Prostate gland (tissue), 2 donors: ENCODE measurements around the gene COLEC12. TPM values are rescaled to one million over a fixed set of nuclear protein-coding genes. Genes with fewer than 3 reads are reported as not detected.

ENCODE experiments used
- DNase-seq: peaks from one replicate; pipeline ENCODE4 v3.0.0-alpha.2; 2019; ENCODE audit warnings: low spot score
- H3K27ac ChIP-seq, 2 donors: fragments of 200-600 bp; sonication (generic); 2 replicates each; pipeline ENCODE4 v1.5.1; 2017 to 2019
- H3K27me3 ChIP-seq: fragments of 200-600 bp; sonication (generic); replicated peaks from 2 replicates; pipeline ENCODE4 v1.5.1; 2019; ENCODE audit not compliant: insufficient read depth
- H3K36me3 ChIP-seq, 2 donors: fragments of 200-600 bp; sonication (generic); 1 replicate in 1 of 2; 2 replicates in 1 of 2; pipeline versions ENCODE4 v1.5.1 to v1.8.1; 2017 to 2019
- H3K4me1 ChIP-seq: fragments of 200-600 bp; sonication (generic); replicated peaks from 2 replicates; pipeline ENCODE4 v1.5.1; 2019
- H3K4me3 ChIP-seq, 2 donors: fragments of 200-600 bp; sonication (generic); 2 replicates each; pipeline ENCODE4 v1.5.1; 2017 to 2019
- H3K9me3 ChIP-seq: fragments of 200-600 bp; sonication (generic); 2 replicates; pipeline ENCODE4 v1.5.1; 2017
- CTCF ChIP-seq, 4 experiments: fragments of 200-600 bp in 2 of 4; fragments of 450-650 bp in 2 of 4; sonication (generic) in 2 of 4; IDR thresholded peaks; 1 replicate in 3 of 4; 2 replicates in 1 of 4; pipeline ENCODE4 v1.5.1; 2016 to 2019; ENCODE audit warnings: antibody characterized with exemption in 4 of 4, mild to moderate bottlenecking in 2 of 4, moderate library complexity in 2 of 4
- POLR2A ChIP-seq: fragments of 450-650 bp; IDR thresholded peaks from one replicate; pipeline ENCODE4 v1.6.1; 2016; ENCODE audit warnings: antibody characterized with exemption, mild to moderate bottlenecking
- POLR2AphosphoS5 ChIP-seq: sonication (generic); formaldehyde crosslinking; IDR thresholded peaks from one replicate; pipeline ENCODE4 v1.6.1; 2017; ENCODE audit warnings: antibody characterized with exemption
- WGBS: methylation state at CpG from one replicate; pipeline ENCODE4 v1.1.5; 2018; 5-methylcytosine and 5-hydroxymethylcytosine counted together
- intact Hi-C: fragments of 100-400 bp; cut with DNase I; formaldehyde crosslinking; loops from one replicate; pipeline ENCODE4 v1.14.2; 2022
- total RNA-seq, 2 donors: library from RNA; depleted of rRNA; stranded (reverse); fragments of >200 nt; gene quantifications; one replicate each; pipeline ENCODE4 v1.1.0, GENCODE V29; 2016

Gene COLEC12
- total RNA-seq, 2 donors from 2014 or later: 11.1 to 35.0 TPM

GRCh38 chr18:519019-519879 lies 18.7 kb upstream of the COLEC12 start:
- no peak overlapping the region for H3K27ac ChIP-seq
- H3K4me3 ChIP-seq: no peak overlapping the region
- WGBS: 63% methylated on average over 11 of the region's 11 CpGs
- no peaks in the 10 kb centered on the region for H3K27me3 ChIP-seq
- no peaks in the 10 kb centered on the region for H3K4me1 ChIP-seq
- no peaks in the 10 kb centered on the region for H3K36me3 ChIP-seq
- TF ChIP-seq CTCF (IDR thresholded peaks at IDR 0.05): no peak
- TF ChIP-seq POLR2AphosphoS5: no peak
- H3K9me3 ChIP-seq: no peaks in the 10 kb centered on the region
- intact Hi-C loops: no loop called here
- DNase-seq: peak; percentile 33

GRCh38 chr18:518081-518480 lies 17.6 kb upstream of the COLEC12 start:
- H3K27ac ChIP-seq: no peak overlapping the region
- TF ChIP-seq POLR2A (no peak), POLR2AphosphoS5 (no peak), CTCF (IDR thresholded peaks at IDR 0.05) (no peak)
- intact Hi-C loops: no loop called here
- no peak overlapping the region for H3K4me3 ChIP-seq
- no peak for DNase-seq
- WGBS: 92% methylated on average over 3 of the region's 3 CpGs
- no peaks in the 10 kb centered on the region for H3K27me3 ChIP-seq
- no peaks in the 10 kb centered on the region for H3K4me1 ChIP-seq
- H3K9me3 ChIP-seq: no peaks in the 10 kb centered on the region
- H3K36me3 ChIP-seq: no peaks in the 10 kb centered on the region

GRCh38 chr18:515838-516237 lies 15.3 kb upstream of the COLEC12 start:
- Histone ChIP-seq H3K36me3 (no peaks in the 10 kb centered on the region), H3K9me3 (no peaks in the 10 kb centered on the region), H3K27ac (no peak overlapping the region), H3K4me3 (no peak overlapping the region), H3K4me1 (no peaks in the 10 kb centered on the region), H3K27me3 (no peaks in the 10 kb centered on the region)
- intact Hi-C loops: no loop called here
- WGBS: 51% methylated on average over 4 of the region's 4 CpGs
- no peak for DNase-seq
- TF ChIP-seq POLR2A (no peak), POLR2AphosphoS5 (no peak), CTCF (IDR thresholded peaks at IDR 0.05) (no peak)

- no peak for TF ChIP-seq POLR2AphosphoS5
- no peak for TF ChIP-seq CTCF (IDR thresholded peaks at IDR 0.05)
- no peak for TF ChIP-seq POLR2A
- Histone ChIP-seq H3K36me3 (no peaks in the 10 kb centered on the region), H3K27ac (no peak overlapping the region), H3K9me3 (no peaks in the 10 kb centered on the region), H3K4me3 (no peak overlapping the region), H3K4me1 (no peaks in the 10 kb centered on the region), H3K27me3 (no peaks in the 10 kb centered on the region)
- intact Hi-C loops: no loop called here
- 89% methylated on average over 40 of the region's 44 CpGs for WGBS
- no peak for DNase-seq
These were observed 14.8 kb upstream of the COLEC12 start for GRCh38 chr18:515156-515815.
